Stimulated activated CD8-positive, alpha-beta memory T cell treated with anti-CD3 and anti-CD28 coated beads, Interleukin-15, amount 100 ng/mL, for 24 hours (primary cell): Measurements from ENCODE around the gene MRTFB.
"Not testable (repeated sequence)": the region's sequence is repeated elsewhere in the genome, so short reads cannot be mapped to it uniquely, and the experiment has no call there.

ENCODE experiments used
- DNase-seq: peaks from one replicate; pipeline ENCODE4 v3.0.0-alpha.2; 2020; ENCODE audit warnings: low read depth

Gene MRTFB

GRCh38 chr16:14070877-14071575 lies at the start of gene MRTFB:
TSS of gene MRTFB (plus strand) at chr16:14071319. CDS start at chr16:14140607, 69,288 bp downstream.
- peak; percentile 53 for DNase-seq

- not testable (repeated sequence) for DNase-seq
Observed at GRCh38 chr16:14023526-14023925, 47.6 kb upstream of the MRTFB start.

- DNase-seq: no peak
Observed at GRCh38 chr16:14024283-14024682, 46.8 kb upstream of the MRTFB start.

- DNase-seq: no peak
Observed at GRCh38 chr16:14026572-14027285, 44.4 kb upstream of the MRTFB start.

- DNase-seq: no peak
Observed at GRCh38 chr16:14028202-14028601, 42.9 kb upstream of the MRTFB start.

GRCh38 chr16:14029658-14030057 lies 41.5 kb upstream of the MRTFB start:
- DNase-seq: no peak

GRCh38 chr16:14035092-14035491 lies 36.0 kb upstream of the MRTFB start:
- no peak for DNase-seq

GRCh38 chr16:14036889-14037288 lies 34.2 kb upstream of the MRTFB start:
- no peak for DNase-seq

GRCh38 chr16:14037960-14038359 lies 33.2 kb upstream of the MRTFB start:
- no peak for DNase-seq

- DNase-seq: no peak
Observed at GRCh38 chr16:14041164-14041563, 30.0 kb upstream of the MRTFB start.

GRCh38 chr16:14042706-14043105 lies 28.4 kb upstream of the MRTFB start:
- DNase-seq: no peak

GRCh38 chr16:14043278-14043677 lies 27.8 kb upstream of the MRTFB start:
- no peak for DNase-seq

- DNase-seq: no peak
Observed at GRCh38 chr16:14043793-14044192, 27.3 kb upstream of the MRTFB start.

- DNase-seq: not testable (repeated sequence)
Observed at GRCh38 chr16:14047121-14047859, 23.8 kb upstream of the MRTFB start.

- no peak for DNase-seq
Observed at GRCh38 chr16:14050291-14051027, 20.7 kb upstream of the MRTFB start.

GRCh38 chr16:14051103-14051729 lies 19.9 kb upstream of the MRTFB start:
- DNase-seq: no peak

- no peak for DNase-seq
Observed at GRCh38 chr16:14056970-14057369, 14.1 kb upstream of the MRTFB start.

GRCh38 chr16:14057878-14058382 lies 13.2 kb upstream of the MRTFB start:
- no peak for DNase-seq

- no peak for DNase-seq
Observed at GRCh38 chr16:14061732-14062259, 9.3 kb upstream of the MRTFB start.

GRCh38 chr16:14062261-14062660 lies 8.9 kb upstream of the MRTFB start:
- no peak for DNase-seq
